ENCODE data around the gene KCNQ4.

KCNQ4 gene

DNA sequence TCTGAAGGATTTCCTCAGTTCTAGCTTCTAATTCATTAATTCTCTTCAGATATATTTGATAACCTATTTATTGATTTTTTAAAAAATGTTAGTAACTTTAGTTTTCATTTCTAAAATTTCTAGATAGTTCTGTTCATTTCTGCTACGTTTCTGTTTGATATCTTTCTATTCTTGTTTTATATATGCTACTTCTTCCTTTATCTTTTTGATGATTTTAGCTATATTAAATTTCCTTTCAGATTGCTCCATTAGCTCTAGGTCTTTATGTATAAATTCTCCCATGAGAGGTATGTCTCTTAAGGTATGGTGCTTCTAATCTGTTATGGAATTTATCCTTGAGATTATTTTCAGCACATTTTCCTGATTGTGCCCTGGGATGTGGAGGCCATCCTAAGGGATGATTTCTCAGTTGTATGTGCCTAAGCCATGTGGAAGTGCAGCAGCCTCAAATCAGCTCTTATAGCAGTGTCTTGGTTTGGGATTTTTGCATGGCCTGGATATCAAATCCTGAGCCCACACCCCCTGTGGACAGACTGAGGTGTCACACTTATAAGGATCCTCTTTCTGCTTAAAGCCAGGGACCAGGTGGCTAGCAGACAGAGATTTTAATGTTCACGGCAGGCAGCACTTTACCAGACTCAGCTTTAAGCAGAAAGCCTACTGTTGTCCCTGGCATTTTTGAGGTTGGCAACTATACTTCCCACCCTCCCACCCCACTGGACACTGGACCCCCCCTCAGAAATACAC lies 6.2 kb upstream of the KCNQ4 start:
- DNase-seq = no peak

DNA sequence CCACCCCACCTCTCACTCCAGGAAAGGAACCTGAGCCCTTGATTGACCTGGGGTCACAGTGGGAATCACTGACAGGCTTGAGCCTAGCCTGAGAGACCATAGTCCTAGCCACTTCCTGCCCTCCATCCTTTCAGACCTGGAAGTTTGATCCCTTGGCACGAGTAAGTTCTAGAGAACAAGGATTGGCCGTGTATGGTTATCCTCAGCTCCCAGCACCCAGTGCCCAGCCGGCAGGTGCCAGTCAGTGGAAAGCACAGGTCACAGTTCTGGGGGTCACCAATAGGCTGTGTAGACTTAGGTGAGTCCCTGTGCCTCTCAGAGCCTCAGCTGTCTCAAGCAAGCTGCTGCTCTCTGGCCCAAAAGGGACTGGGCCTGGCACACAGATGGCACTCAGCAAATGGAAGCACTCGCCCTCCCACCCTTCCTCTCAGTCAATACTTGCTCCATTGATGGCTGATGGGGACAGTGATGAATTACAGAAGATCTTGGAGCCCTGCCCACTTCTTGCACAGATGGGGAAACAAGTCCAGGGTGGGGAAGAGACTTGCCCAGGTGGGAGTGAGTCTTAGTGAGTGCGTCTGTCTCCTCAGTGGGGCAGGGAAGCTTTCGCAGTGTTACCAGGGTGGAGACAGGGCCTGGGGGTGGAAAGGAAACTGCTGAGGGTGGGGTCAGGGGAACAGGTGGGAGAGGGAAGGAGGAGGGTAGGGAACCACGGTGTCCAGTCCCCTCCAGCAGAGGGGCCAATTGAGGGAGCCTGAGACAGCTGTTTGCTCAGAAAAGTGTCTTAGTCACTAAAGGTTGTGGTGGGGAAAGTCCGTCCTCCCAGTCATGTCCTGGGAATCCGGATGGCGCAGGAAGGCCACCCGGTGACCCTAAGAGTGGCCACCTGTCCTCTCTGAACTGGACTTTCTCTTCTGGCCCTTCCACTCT lies 2.6 kb upstream of the KCNQ4 start:
- DNase-seq = no peak

- DNase-seq = no peak
Measured at GRCh38 chr1:40781608-40781971, 2.0 kb upstream of the KCNQ4 start.

- DNase-seq = no peak
Measured at GRCh38 chr1:40782371-40782956, 1.1 kb upstream of the KCNQ4 start.

- DNase-seq = no peak
Measured at GRCh38 chr1:40784141-40784770, 669 bp downstream of the KCNQ4 start.

GRCh38 chr1:40784771-40785151 lies 1.2 kb downstream of the KCNQ4 start:
- DNase-seq = no peak

GRCh38 chr1:40785446-40785845 lies 1.9 kb downstream of the KCNQ4 start:
- no peak for DNase-seq

- DNase-seq = no peak
Measured at GRCh38 chr1:40786171-40786994, 2.8 kb downstream of the KCNQ4 start.

- DNase-seq = no peak
Measured at GRCh38 chr1:40786995-40787705, 3.6 kb downstream of the KCNQ4 start.

DNA sequence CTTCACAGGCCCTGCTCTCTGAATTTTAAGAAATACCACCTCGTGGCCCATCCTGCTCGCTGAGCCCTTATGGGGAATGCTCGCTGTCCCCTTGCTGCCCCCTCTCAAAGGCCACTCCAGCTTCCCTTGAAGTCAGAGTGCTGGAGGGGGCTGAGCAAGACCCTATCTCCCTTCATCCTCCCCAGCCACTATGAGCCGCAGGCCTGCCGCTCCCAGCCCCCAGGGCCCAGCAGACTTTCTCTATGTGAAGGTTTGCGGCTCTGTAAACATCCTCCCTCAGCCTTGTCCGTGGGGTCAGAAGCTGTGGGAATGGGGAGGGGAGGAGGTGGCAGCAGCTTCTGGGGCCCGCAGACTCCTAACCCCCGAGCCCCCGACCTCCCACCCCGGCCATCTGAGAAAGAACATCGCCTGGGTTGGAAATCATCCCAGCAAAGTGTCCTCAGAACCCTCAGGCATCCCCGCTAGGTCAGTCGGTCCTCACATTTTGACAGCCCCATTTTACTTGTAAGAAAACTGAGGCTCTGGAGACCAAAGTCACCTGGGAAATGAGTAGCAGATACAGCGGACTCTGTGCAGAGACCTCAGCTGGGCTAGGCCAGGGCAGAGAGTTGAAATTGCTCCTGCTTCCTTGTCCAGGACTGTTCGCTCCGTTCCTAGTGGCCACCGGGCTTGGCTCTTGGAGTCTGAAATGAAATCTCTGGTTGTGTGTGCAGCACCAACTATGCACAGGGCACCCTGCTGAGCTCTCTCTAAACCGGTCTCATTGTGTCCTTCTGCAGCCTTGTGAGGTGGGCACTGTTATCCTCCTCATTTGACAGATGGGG lies 4.4 kb downstream of the KCNQ4 start:
- no peak for DNase-seq

- no peak for DNase-seq
Measured at GRCh38 chr1:40788561-40789341, 5.2 kb downstream of the KCNQ4 start.

- DNase-seq = no peak
Measured at GRCh38 chr1:40789342-40789598, 5.7 kb downstream of the KCNQ4 start.

DNA sequence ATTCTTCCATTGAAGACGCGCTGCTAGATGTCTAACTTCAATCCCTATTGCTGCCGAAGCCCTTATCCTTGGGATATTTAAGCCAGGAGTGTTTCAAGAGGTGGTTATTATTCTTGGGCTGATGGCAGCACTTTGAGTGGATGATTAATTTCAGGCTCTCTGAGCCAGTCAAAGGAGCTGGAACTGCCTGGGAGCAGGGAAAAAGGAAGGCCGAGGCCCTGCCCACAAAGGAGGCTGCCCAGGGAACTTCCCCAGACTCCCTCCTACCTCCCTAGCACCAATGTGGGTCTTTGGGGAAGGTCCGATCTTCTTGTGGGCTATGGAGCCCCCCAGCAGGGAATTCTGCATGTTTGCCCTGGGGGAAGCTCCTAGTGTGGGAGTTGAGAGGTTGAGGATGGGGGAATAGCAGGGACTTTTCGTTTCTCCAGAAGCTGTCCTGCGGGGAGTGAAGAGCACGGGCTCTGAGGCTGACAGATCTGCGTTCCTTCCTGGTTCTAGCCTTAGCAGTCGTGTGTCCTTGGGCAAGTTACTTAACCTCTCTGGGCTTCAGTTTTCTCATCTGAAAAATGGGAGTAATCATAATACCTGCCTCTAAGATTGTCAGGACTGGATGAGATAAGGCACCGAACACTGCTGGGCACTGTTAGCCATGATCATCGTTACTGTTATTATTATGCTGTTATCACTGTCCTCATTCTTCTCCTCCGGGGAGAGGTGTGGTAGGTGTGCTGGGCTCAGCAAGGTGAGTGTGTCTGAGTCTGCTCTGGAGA lies 6.3 kb downstream of the KCNQ4 start:
- no peak for DNase-seq

DNA sequence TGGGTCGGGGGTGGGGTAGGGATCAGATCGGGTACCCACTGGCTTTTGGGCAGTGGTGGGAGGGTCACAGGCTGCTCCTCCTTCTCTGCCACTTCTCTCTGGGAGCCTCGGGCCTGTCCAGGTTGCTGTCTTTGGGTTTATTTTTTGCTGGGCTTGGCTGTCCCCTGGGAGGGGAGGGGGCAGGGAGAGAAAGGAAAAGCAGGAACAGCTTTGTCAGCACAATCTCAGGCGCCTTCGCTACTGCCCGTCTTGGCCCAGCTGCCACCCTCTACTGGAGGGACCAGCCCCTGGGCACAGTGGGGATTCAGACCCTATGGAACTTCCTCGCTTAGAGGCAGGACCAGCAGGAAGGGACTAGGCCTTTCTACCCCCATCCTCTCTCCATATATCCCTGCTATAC lies 8.4 kb downstream of the KCNQ4 start:
- no peak for DNase-seq

GRCh38 chr1:40793617-40794016 lies 10.0 kb downstream of the KCNQ4 start:
- DNase-seq = no peak

- no peak for DNase-seq
Measured at GRCh38 chr1:40794048-40794447, 10.5 kb downstream of the KCNQ4 start.

- DNase-seq = peak; percentile 36
Measured at GRCh38 chr1:40794974-40795715, 11.6 kb downstream of the KCNQ4 start.

- DNase-seq = no peak
Measured at GRCh38 chr1:40795811-40796586, 12.4 kb downstream of the KCNQ4 start.

Data from CD4-positive, alpha-beta T cell treated with Interleukin-17A for 4 hours (primary cell).